Measurements from ENCODE around the gene HTT-AS.

Gene HTT-AS

DNA sequence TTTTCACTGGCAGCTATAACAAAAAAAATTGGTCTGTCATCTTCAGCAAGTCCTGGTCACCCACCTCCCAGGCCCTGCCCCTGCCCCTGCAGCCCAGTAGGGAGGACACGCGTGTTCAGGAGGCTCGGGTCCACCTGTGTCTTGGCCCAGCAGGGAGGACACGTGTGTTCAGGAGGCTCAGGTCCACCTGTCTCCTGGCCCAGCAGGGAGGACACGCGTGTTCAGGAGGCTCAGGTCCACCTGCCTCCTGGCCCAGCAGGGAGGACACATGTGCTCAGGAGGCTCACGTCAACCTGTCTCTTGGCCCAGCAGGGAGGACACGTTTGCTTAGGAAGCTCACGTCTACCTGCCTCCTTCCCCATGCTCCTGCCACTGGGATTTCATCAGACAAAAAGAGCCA lies 44.9 kb downstream of the HTT-AS start:
- DNase-seq, result no peak

DNA sequence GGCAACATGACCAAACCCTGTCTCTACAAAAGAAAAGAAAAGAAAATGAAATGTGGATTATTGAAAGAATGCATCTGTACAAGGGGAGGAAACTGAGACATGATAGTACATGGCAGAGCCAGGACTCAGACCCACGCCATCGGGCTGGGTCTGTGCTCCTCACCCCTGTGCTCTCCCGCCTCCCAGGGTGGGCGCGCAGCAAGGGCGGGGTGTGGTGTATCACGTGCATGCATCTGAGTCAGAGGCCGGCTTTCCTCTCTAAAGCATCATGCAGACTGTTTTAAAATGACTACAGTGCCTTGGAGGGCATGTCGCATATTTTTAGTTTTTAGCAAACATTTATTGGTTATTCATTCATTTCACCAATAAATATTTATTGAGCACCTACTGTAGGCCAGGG lies 47.8 kb downstream of the HTT-AS start:
- no peak for DNase-seq

GRCh38 chr4:3025881-3026280 lies 48.5 kb downstream of the HTT-AS start:
- no peak for DNase-seq

GRCh38 chr4:3022651-3023050 lies 51.7 kb downstream of the HTT-AS start:
- DNase-seq, result no peak

DNA sequence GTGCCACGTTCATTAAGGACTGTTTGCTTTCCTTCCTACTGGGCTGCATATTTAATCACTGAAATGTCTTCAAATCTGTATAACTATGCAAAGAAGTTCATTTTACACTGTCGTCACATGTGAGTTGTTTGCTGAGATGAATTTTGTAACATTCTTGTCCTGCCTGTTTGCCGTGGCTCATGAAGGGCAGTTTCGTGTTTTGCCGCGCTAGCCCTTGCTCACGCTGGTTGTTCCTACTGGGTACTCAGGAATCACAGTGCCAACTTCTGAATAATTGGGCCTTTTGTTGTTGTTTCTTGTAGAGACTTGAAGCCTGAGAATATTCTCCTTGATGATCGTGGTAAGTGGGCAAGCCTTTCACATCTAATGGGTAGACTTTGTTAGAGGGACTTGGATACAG lies 52.2 kb downstream of the HTT-AS start:
- DNase-seq, result no peak

- no peak for DNase-seq
These were observed 52.7 kb downstream of the HTT-AS start for GRCh38 chr4:3021627-3022026.

GRCh38 chr4:3021127-3021526 lies 53.2 kb downstream of the HTT-AS start:
- no peak for DNase-seq

GRCh38 chr4:3019145-3019846 lies 55.0 kb downstream of the HTT-AS start:
- DNase-seq, result no peak

- no peak for DNase-seq
These were observed 56.8 kb downstream of the HTT-AS start for GRCh38 chr4:3017504-3017903.

DNA sequence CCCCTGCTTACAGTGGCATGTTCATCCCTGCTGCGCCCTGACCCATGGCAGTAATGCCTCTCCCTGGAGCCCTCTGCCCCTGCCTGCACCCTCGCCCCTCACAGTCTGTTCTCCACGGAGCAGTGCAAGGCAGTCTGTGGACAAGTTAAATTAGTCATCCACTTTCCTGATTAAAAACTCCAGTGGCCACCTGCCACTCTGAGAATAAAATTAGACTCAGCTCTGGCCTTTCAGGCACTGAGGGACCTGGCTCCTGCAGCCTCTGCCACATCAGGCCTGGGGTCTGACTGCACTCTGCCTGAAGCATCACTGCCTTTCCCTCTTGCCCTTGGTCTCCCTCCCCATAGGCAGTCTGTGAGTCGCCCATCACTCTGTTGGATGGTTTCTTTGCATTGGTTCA lies 57.4 kb downstream of the HTT-AS start:
- no peak for DNase-seq

DNA sequence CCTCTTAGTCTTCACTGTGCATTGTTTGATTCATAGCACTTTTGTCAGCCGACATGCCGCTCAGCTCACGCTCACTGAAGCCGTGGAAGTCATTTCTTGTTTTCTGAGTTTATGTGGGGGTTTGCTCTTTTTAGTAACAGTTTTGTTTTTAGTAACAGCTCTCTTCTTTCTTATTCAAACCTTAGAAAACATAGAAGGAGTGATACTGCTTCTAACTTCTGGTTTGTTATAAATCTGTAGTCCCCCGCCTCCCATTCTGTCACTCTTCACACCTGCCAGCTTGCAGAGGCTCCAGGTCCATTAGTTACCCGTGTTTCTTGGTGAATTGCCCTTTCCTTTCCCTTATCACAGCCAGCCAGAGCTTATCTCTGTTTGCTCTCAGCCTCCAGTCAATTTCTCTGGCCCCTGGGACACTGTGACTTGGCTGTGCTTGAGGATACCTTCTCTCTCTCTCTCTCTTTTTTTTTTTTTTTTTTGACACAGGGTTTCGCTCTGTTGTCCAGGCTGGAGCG lies 60.4 kb downstream of the HTT-AS start:
- DNase-seq, result no peak
